ENCODE results near the gene JAKMIP2.

DNA sequence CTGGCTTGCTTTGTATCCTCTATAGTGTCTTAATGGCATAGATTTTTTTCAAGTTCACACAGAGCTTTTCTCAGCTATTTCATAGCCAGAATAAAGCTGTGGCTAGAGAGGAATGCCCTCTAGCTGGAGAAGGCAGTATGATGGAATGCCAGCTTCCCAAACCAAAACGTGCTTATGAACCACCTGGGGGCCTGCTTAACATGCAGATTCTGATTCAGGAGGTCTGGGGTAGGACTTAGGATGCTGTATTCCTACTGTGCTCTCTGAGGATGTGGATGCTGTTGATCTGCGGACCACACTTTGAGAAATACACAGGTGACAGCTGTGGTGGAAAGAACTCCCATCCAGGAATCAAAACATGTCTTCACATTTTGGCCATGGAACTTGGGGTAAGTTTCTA, 222.8 kb downstream of the JAKMIP2 start:
- TF ChIP-seq POLR2A (IDR thresholded peaks at IDR 0.05; ENCODE audit: low read length) (no peak), GATA1 (IDR thresholded peaks at IDR 0.05; ENCODE audit: low read depth, low read length) (no peak)
